Activated B cell treated with CpG ODN at 0.5 μM for 24 hours (primary cell): ENCODE results near the gene C1orf159. TPM values are rescaled to one million over a fixed set of nuclear protein-coding genes. Genes with fewer than 3 reads are reported as not detected.
"Not testable (repeated sequence)": the region's sequence is repeated elsewhere in the genome, so short reads cannot be mapped to it uniquely, and the experiment has no call there.

Experiments
- ATAC-seq: fragments of 200-7000 bp; cut with Tn5 transposase; one replicate; pipeline ENCODE4 v1.10.0; 2021; ENCODE audit warnings: low read depth, mild to moderate bottlenecking, moderate library complexity
- CTCF ChIA-PET: fragments of 350-600 bp; sonication (Branson Sonifier 250); formaldehyde crosslinking; loops from one replicate; lab custom pipeline; 2021; ENCODE audit warnings: antibody characterized with exemption; lab: Charles Lee
- POLR2A ChIA-PET: fragments of 350-600 bp; sonication (Branson Sonifier 250); formaldehyde crosslinking; loops from one replicate; lab custom pipeline; 2021; ENCODE audit warnings: antibody characterized with exemption; lab: Charles Lee
- DNase-seq: peaks from one replicate; pipeline ENCODE4 v3.0.0; 2022
- H3K27ac Mint-ChIP-seq: one replicate; pipeline ENCODE4 v1.8.0; 2020; ENCODE audit warnings: mixed read lengths
- H3K27me3 Mint-ChIP-seq: one replicate; pipeline ENCODE4 v1.8.0; 2021; ENCODE audit warnings: mixed read lengths
- H3K36me3 Mint-ChIP-seq: one replicate; pipeline ENCODE4 v1.8.0; 2021; ENCODE audit warnings: low read depth, mixed read lengths
- H3K4me1 Mint-ChIP-seq: one replicate; pipeline ENCODE4 v1.8.0; 2021; ENCODE audit warnings: mixed read lengths
- H3K4me3 Mint-ChIP-seq: one replicate; pipeline ENCODE4 v1.8.0; 2020; ENCODE audit warnings: mild to moderate bottlenecking, mixed read lengths
- H3K9me3 Mint-ChIP-seq: one replicate; pipeline ENCODE4 v1.8.0; 2020; ENCODE audit warnings: mixed read lengths
- CTCF ChIP-seq: fragments of 200-600 bp; IDR thresholded peaks from one replicate; pipeline ENCODE4 v1.8.0; 2022; ENCODE audit warnings: antibody characterized with exemption, mild to moderate bottlenecking
- intact Hi-C: fragments of 100-400 bp; cut with micrococcal nuclease; formaldehyde crosslinking; loops from one replicate; pipeline ENCODE4 v1.15.1; 2024
- total RNA-seq: library from RNA; stranded (reverse); gene quantifications from 2 replicates; pipeline ENCODE4 v1.2.3, GENCODE V29; 2022

C1orf159 gene
- total RNA-seq, 1 donor from 2014 or later: 26.5 TPM

GRCh38 chr1:1068517-1069055 lies 47.3 kb downstream of the C1orf159 start:
- ATAC-seq: peak; percentile 38
- no peak for TF ChIP-seq CTCF
- H3K4me1 Mint-ChIP-seq: peaks cover 41% of the 10 kb centered on the region
- peaks cover 3% of the 10 kb centered on the region for H3K27me3 Mint-ChIP-seq
- POLR2A ChIA-PET: interaction anchor here (0.9 to 1.1 kb wide), 3 partner anchors 28 to 49 kb away, joined by 3 to 7 read pairs (median 3); no protein-coding TSS in a partner anchor
- H3K9me3 Mint-ChIP-seq: no peaks in the 10 kb centered on the region
- DNase-seq: peak; percentile 68
- intact Hi-C loops: loop anchor here (1.0 to 2.0 kb wide), 3 partner anchors 9 to 132 kb away; partner anchors contain the start of gene C1orf159
- H3K36me3 Mint-ChIP-seq: peaks cover 1% of the 10 kb centered on the region
- H3K27ac Mint-ChIP-seq: peak overlapping the region; percentile 53
- CTCF ChIA-PET: interaction anchor here (1.0 to 2.5 kb wide), 2 partner anchors 36 to 223 kb away, joined by 3 to 10 read pairs; no protein-coding TSS in a partner anchor
- H3K4me3 Mint-ChIP-seq: peak overlapping the region; percentile 81

GRCh38 chr1:1067860-1068516 lies 47.9 kb downstream of the C1orf159 start:
- ChIA-PET CTCF (interaction anchor here (2.5 kb wide), 1 partner anchor 35 kb away, joined by 10 read pairs; no protein-coding TSS in a partner anchor), POLR2A (interaction anchor here (0.9 to 1.1 kb wide), 2 partner anchors 28 to 35 kb away, joined by 3 to 7 read pairs; no protein-coding TSS in a partner anchor)

GRCh38 chr1:1067284-1067859 lies 48.5 kb downstream of the C1orf159 start:
- TF ChIP-seq CTCF: no peak
- ATAC-seq (no peak), DNase-seq (no peak)
- Mint-ChIP-seq H3K36me3 (peaks cover 1% of the 10 kb centered on the region), H3K9me3 (no peaks in the 10 kb centered on the region), H3K27me3 (peaks cover under 1% of the 10 kb centered on the region), H3K4me1 (peaks cover 48% of the 10 kb centered on the region), H3K27ac (no peak overlapping the region), H3K4me3 (peak overlapping the region; percentile 58)
- POLR2A ChIA-PET: interaction anchor here (0.9 kb wide), 1 partner anchor 27 kb away, joined by 3 read pairs; no protein-coding TSS in a partner anchor
- CTCF ChIA-PET: interaction anchor here (2.5 kb wide), 1 partner anchor 35 kb away, joined by 10 read pairs; no protein-coding TSS in a partner anchor
- intact Hi-C loops: no loop called here

More at GRCh38 chr1:1067860-1068516, 47.9 kb downstream of the C1orf159 start:
- no peak for TF ChIP-seq CTCF
- ATAC-seq (no peak), DNase-seq (no peak)
- Mint-ChIP-seq H3K4me1 (peaks cover 46% of the 10 kb centered on the region), H3K36me3 (peaks cover 1% of the 10 kb centered on the region), H3K27me3 (peaks cover 3% of the 10 kb centered on the region), H3K27ac (no peak overlapping the region), H3K4me3 (peak overlapping the region; percentile 73), H3K9me3 (no peaks in the 10 kb centered on the region)
- intact Hi-C loops: loop anchor here (2.0 kb wide), 1 partner anchor 133 kb away; no protein-coding TSS in a partner anchor

- CTCF ChIA-PET: interaction anchor here (1.7 kb wide), 1 partner anchor 33 kb away, joined by 5 read pairs; no protein-coding TSS in a partner anchor
- intact Hi-C loops: no loop called here
- H3K27ac Mint-ChIP-seq: no peak overlapping the region
- H3K36me3 Mint-ChIP-seq: peaks cover 1% of the 10 kb centered on the region
- no peak for ATAC-seq
- H3K4me3 Mint-ChIP-seq: no peak overlapping the region
- DNase-seq: no peak
- H3K4me1 Mint-ChIP-seq: peaks cover 52% of the 10 kb centered on the region
- POLR2A ChIA-PET: interaction anchor here (1.1 to 9.0 kb wide), 2 partner anchors 34 to 49 kb away, joined by 3 to 159 read pairs; partner anchors contain the start of gene C1orf159
- no peaks in the 10 kb centered on the region for H3K27me3 Mint-ChIP-seq
- TF ChIP-seq CTCF: no peak
- no peaks in the 10 kb centered on the region for H3K9me3 Mint-ChIP-seq
Measured at GRCh38 chr1:1066403-1067283, 49.2 kb downstream of the C1orf159 start.

GRCh38 chr1:1065940-1066304 lies 50.0 kb downstream of the C1orf159 start:
- ATAC-seq, H3K36me3 Mint-ChIP-seq, H3K9me3 Mint-ChIP-seq, DNase-seq, H3K27me3 Mint-ChIP-seq: not testable (repeated sequence)
- Mint-ChIP-seq H3K4me3 (peak overlapping the region; percentile 9), H3K4me1 (peaks cover 53% of the 10 kb centered on the region), H3K27ac (peak overlapping the region; percentile 47)
- POLR2A ChIA-PET: interaction anchor here (0.6 to 9.0 kb wide), 4 partner anchors 33 to 52 kb away, joined by 3 to 159 read pairs (median 4); partner anchors contain the start of genes C1orf159 and ISG15
- intact Hi-C loops: loop anchor here (2.0 kb wide), 1 partner anchor 143 kb away; no protein-coding TSS in a partner anchor
- CTCF ChIA-PET: interaction anchor here (1.7 kb wide), 1 partner anchor 33 kb away, joined by 5 read pairs; no protein-coding TSS in a partner anchor
